Measurements from ENCODE around the gene CASK.
A peak's percentile ranks its signal among the peaks of the same experiment; 100 is the strongest.
"Not testable (repeated sequence)": the region's sequence is repeated elsewhere in the genome, so short reads cannot be mapped to it uniquely, and the experiment has no call there.

CASK gene

GRCh38 chrX:41737065-41737464, 186.3 kb downstream of the CASK start:
- DNase-seq (ENCODE audit: low read depth in 2 of 3, low spot score in 2 of 3) = no peak

GRCh38 chrX:41734530-41734929, 188.8 kb downstream of the CASK start:
- no peak for DNase-seq (ENCODE audit: low read depth in 2 of 3, low spot score in 2 of 3)

- DNase-seq (ENCODE audit: low read depth in 2 of 3, low spot score in 2 of 3) = no peak
Observed at GRCh38 chrX:41733939-41734338, 189.4 kb downstream of the CASK start.

- DNase-seq (ENCODE audit: low read depth in 2 of 3, low spot score in 2 of 3) = no peak
Observed at GRCh38 chrX:41732260-41732659, 191.1 kb downstream of the CASK start.

- no peak for DNase-seq (ENCODE audit: low read depth in 2 of 3, low spot score in 2 of 3)
Observed at GRCh38 chrX:41730081-41730480, 193.3 kb downstream of the CASK start.

- no peak for DNase-seq (ENCODE audit: low read depth in 2 of 3, low spot score in 2 of 3)
Observed at GRCh38 chrX:41728125-41728524, 195.2 kb downstream of the CASK start.

GRCh38 chrX:41723826-41724225, 199.5 kb downstream of the CASK start, which contains the start of gene GPR82:
Gene GPR82 (plus strand): TSS chrX:41724181. CDS start chrX:41727027, 2,846 bp downstream.
- DNase-seq (ENCODE audit: low read depth in 2 of 3, low spot score in 2 of 3) = no peak

GRCh38 chrX:41722816-41723618, 200.3 kb downstream of the CASK start:
- DNase-seq (ENCODE audit: low read depth in 2 of 3, low spot score in 2 of 3) = no peak

GRCh38 chrX:41722214-41722613, 201.1 kb downstream of the CASK start:
- no peak for DNase-seq (ENCODE audit: low read depth in 2 of 3, low spot score in 2 of 3)

GRCh38 chrX:41721590-41721989, 201.8 kb downstream of the CASK start:
- no peak for DNase-seq (ENCODE audit: low read depth in 2 of 3, low spot score in 2 of 3)

- DNase-seq (ENCODE audit: low read depth in 2 of 3, low spot score in 2 of 3) = peak in 1 of 3 experiments; percentile 42
Observed at GRCh38 chrX:41720125-41720779, 203.1 kb downstream of the CASK start.

GRCh38 chrX:41719610-41720009, 203.7 kb downstream of the CASK start:
- DNase-seq (ENCODE audit: low read depth in 2 of 3, low spot score in 2 of 3) = not testable (repeated sequence)

GRCh38 chrX:41718481-41719235, 204.7 kb downstream of the CASK start:
- DNase-seq (ENCODE audit: low read depth in 2 of 3, low spot score in 2 of 3) = no peak

- no peak for DNase-seq (ENCODE audit: low read depth in 2 of 3, low spot score in 2 of 3)
Observed at GRCh38 chrX:41716767-41717473, 206.4 kb downstream of the CASK start.

- DNase-seq (ENCODE audit: low read depth in 2 of 3, low spot score in 2 of 3) = no peak
Observed at GRCh38 chrX:41716222-41716621, 207.1 kb downstream of the CASK start.

- no peak for DNase-seq (ENCODE audit: low read depth in 2 of 3, low spot score in 2 of 3)
Observed at GRCh38 chrX:41711021-41711667, 212.2 kb downstream of the CASK start.

- DNase-seq (ENCODE audit: low read depth in 2 of 3, low spot score in 2 of 3) = no peak
Observed at GRCh38 chrX:41708486-41708885, 214.9 kb downstream of the CASK start.

GRCh38 chrX:41707218-41707617, 216.1 kb downstream of the CASK start:
- DNase-seq (ENCODE audit: low read depth in 2 of 3, low spot score in 2 of 3) = no peak

- no peak for DNase-seq (ENCODE audit: low read depth in 2 of 3, low spot score in 2 of 3)
Observed at GRCh38 chrX:41705680-41706374, 217.5 kb downstream of the CASK start.

GRCh38 chrX:41705042-41705441, 218.3 kb downstream of the CASK start:
- no peak for DNase-seq (ENCODE audit: low read depth in 2 of 3, low spot score in 2 of 3)
